HEK293 (cell line): ENCODE results near the gene ARAP1.

ENCODE experiments used
- CTCF ChIA-PET: fragments of 350-600 bp; formaldehyde crosslinking; extraction: SDS; loops from one replicate; lab custom pipeline; 2021; ENCODE audit warnings: antibody characterized with exemption; lab: Yijun Ruan, JAX
- POLR2A ChIA-PET: fragments of 300-600 bp; formaldehyde crosslinking; extraction: SDS; loops from one replicate; lab custom pipeline; 2020; ENCODE audit warnings: antibody characterized with exemption, inconsistent platforms; lab: Yijun Ruan, JAX
- H3K27ac ChIP-seq: fragments of 200-500 bp; sonication (Bioruptor generic); 2 replicates; pipeline ENCODE4 v1.5.1; 2014; ENCODE audit warnings: low read depth, low read length, control low read depth, inconsistent platforms; ENCODE audit errors: extremely low read depth
- H3K36me3 ChIP-seq, 2 experiments: fragments of 200-500 bp in 1 of 2; sonication (Bioruptor generic) in 1 of 2; 1 replicate in 1 of 2; 2 replicates in 1 of 2; pipeline ENCODE4 v1.5.1; 2014 to 2017; ENCODE audit warnings: inconsistent platforms in 2 of 2, low read length in 2 of 2; ENCODE audit not compliant: control insufficient read depth in 2 of 2, insufficient read depth in 1 of 2
- H3K4me1 ChIP-seq: fragments of 200-500 bp; sonication (Bioruptor generic); 2 replicates; pipeline ENCODE4 v1.5.1; 2014; ENCODE audit warnings: mild to moderate bottlenecking, low read length, inconsistent platforms; ENCODE audit not compliant: control insufficient read depth, insufficient read depth
- H3K4me3 ChIP-seq: 2 replicates; pipeline ENCODE4 v1.5.1; 2011; ENCODE audit warnings: low read depth, mild to moderate bottlenecking, control low read depth, low read length, moderate library complexity
- H3K9me3 ChIP-seq: fragments of 200-500 bp; sonication (Bioruptor generic); 2 replicates; pipeline ENCODE4 v1.5.1; 2014; ENCODE audit warnings: low read depth, low read length, inconsistent platforms; ENCODE audit not compliant: control insufficient read depth, insufficient read depth
- KLF1 ChIP-seq: fragments of 450-650 bp; formaldehyde crosslinking; IDR thresholded peaks from 2 replicates; pipeline ENCODE4 v1.5.1; 2016; ENCODE audit warnings: missing biosample characterization, missing genetic modification characterization
- KLF10 ChIP-seq: fragments of 450-650 bp; IDR thresholded peaks from 2 replicates; pipeline ENCODE4 v1.5.1; 2018; ENCODE audit warnings: missing biosample characterization, mild to moderate bottlenecking, missing genetic modification characterization
- PBX3 ChIP-seq: sonication (generic); formaldehyde crosslinking; IDR thresholded peaks from 2 replicates; pipeline ENCODE4 v1.8.1; 2022; ENCODE audit warnings: mild to moderate bottlenecking, moderate library complexity, missing genetic modification reagents
- SCRT2 ChIP-seq: fragments of 450-650 bp; formaldehyde crosslinking; IDR thresholded peaks from 2 replicates; pipeline ENCODE4 v1.5.1; 2016; ENCODE audit warnings: missing biosample characterization, missing genetic modification characterization
- SP3 ChIP-seq: fragments of 450-650 bp; formaldehyde crosslinking; IDR thresholded peaks from 2 replicates; pipeline ENCODE4 v1.5.1; 2016; ENCODE audit warnings: missing biosample characterization, missing genetic modification characterization
- ZNF175 ChIP-seq: fragments of 450-650 bp; formaldehyde crosslinking; IDR thresholded peaks from 2 replicates; pipeline ENCODE4 v1.5.1; 2016; ENCODE audit warnings: missing biosample characterization, missing genetic modification characterization
- ZNF518A ChIP-seq: fragments of 450-650 bp; formaldehyde crosslinking; conservative IDR thresholded peaks from 2 replicates; pipeline ENCODE4 v1.5.1; 2016; ENCODE audit warnings: low read depth, missing biosample characterization, missing genetic modification characterization
- ZNF585B ChIP-seq: fragments of 450-650 bp; formaldehyde crosslinking; IDR thresholded peaks from 2 replicates; pipeline ENCODE4 v1.5.1; 2016; ENCODE audit warnings: missing biosample characterization, missing genetic modification characterization
- ZNF623 ChIP-seq: fragments of 450-650 bp; formaldehyde crosslinking; IDR thresholded peaks from 2 replicates; pipeline ENCODE4 v1.5.1; 2016; ENCODE audit warnings: missing biosample characterization, missing genetic modification characterization
- ZNF768 ChIP-seq: fragments of 450-650 bp; formaldehyde crosslinking; IDR thresholded peaks from 2 replicates; pipeline ENCODE4 v1.5.1; 2018; ENCODE audit warnings: missing biosample characterization, mild to moderate bottlenecking, missing genetic modification characterization
- TF ChIP-seq, protein P1 (sequence below): fragments of 450-650 bp; formaldehyde crosslinking; IDR thresholded peaks from 2 replicates; pipeline ENCODE4 v1.5.1; 2016; ENCODE audit warnings: missing biosample characterization, missing genetic modification characterization, borderline replicate concordance
- TF ChIP-seq, protein P2 (sequence below): fragments of 450-650 bp; formaldehyde crosslinking; IDR thresholded peaks from 2 replicates; pipeline ENCODE4 v1.5.1; 2016; ENCODE audit warnings: missing biosample characterization, missing genetic modification characterization

The ARAP1 gene

DNA sequence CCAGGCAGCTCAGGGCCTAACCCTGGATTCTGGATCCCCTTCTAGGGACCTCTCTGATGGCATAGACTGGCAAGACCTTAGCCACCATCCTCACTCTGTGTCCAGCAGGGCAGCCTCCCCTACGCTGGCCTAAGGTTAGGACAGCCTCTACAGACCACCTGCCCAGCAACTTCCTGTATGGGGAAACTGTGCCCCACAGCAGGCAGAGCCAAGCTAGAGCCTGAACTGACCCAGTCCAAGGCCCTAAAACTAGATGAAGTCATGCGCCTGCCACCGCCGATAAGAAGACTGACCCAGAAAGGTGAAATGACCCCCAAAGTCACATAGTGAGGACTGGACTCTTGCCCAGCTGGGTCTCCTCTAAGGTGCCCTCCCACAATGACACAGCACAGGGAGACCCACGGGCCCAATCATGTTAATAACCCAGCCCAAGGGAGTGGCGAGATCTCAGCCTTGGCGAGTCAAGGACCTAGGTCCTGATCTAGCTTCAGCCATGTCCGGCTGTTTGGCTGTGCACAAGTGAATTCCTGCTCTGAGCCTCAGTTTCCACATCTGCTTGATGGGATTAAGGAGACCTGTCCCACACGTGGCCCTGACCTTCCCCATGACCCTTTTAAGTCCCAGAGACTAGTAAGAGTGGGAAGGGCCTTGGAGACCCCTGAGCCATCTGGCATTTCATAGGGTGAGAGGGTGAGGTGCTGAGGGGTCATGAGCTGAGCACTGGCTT is 24.1 kb upstream of the ARAP1 start (continued):
- TF ChIP-seq ZNF768 (tag by site-specific recombination) (no peak), SCRT2 (tag by site-specific recombination) (no peak), ZNF518A (tag by site-specific recombination) (no peak), KLF10 (tag by site-specific recombination) (no peak), PBX3 (CRISPR knock-in tag) (no peak)
- TF ChIP-seq, all 188 proteins: peak for 0

GRCh38 chr11:72775288-72776110 is 23.3 kb upstream of the ARAP1 start:
- Histone ChIP-seq H3K27ac (no peak overlapping the region), H3K36me3 (peaks cover 0 to 5% of the 10 kb centered on the region in 2 experiments; a peak in 1 of 3 replicates), H3K4me1 (no peaks in the 10 kb centered on the region), H3K4me3 (no peak overlapping the region), H3K9me3 (no peaks in the 10 kb centered on the region)
- POLR2A ChIA-PET, result no interaction called here
- CTCF ChIA-PET, result interaction anchor here (0.6 to 0.8 kb wide), 3 partner anchors 19 to 524 kb away, joined by 4 read pairs; partner anchors contain the start of gene STARD10
- TF ChIP-seq, protein P1, sequence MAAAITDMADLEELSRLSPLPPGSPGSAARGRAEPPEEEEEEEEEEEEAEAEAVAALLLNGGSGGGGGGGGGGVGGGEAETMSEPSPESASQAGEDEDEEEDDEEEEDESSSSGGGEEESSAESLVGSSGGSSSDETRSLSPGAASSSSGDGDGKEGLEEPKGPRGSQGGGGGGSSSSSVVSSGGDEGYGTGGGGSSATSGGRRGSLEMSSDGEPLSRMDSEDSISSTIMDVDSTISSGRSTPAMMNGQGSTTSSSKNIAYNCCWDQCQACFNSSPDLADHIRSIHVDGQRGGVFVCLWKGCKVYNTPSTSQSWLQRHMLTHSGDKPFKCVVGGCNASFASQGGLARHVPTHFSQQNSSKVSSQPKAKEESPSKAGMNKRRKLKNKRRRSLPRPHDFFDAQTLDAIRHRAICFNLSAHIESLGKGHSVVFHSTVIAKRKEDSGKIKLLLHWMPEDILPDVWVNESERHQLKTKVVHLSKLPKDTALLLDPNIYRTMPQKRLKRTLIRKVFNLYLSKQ (tag by site-specific recombination), result no peak
- TF ChIP-seq ZNF623 (tag by site-specific recombination), result peak; percentile 83
- TF ChIP-seq SP3, result no peak
- TF ChIP-seq, all 188 proteins: peak for 1

- TF ChIP-seq, protein P2, sequence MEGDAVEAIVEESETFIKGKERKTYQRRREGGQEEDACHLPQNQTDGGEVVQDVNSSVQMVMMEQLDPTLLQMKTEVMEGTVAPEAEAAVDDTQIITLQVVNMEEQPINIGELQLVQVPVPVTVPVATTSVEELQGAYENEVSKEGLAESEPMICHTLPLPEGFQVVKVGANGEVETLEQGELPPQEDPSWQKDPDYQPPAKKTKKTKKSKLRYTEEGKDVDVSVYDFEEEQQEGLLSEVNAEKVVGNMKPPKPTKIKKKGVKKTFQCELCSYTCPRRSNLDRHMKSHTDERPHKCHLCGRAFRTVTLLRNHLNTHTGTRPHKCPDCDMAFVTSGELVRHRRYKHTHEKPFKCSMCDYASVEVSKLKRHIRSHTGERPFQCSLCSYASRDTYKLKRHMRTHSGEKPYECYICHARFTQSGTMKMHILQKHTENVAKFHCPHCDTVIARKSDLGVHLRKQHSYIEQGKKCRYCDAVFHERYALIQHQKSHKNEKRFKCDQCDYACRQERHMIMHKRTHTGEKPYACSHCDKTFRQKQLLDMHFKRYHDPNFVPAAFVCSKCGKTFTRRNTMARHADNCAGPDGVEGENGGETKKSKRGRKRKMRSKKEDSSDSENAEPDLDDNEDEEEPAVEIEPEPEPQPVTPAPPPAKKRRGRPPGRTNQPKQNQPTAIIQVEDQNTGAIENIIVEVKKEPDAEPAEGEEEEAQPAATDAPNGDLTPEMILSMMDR (tag by site-specific recombination), result no peak
- TF ChIP-seq KLF1 (tag by site-specific recombination), result no peak
- TF ChIP-seq ZNF585B (tag by site-specific recombination), result no peak
- TF ChIP-seq SCRT2 (tag by site-specific recombination), result peak; percentile 71
- no peak for TF ChIP-seq ZNF175 (tag by site-specific recombination)
- Histone ChIP-seq H3K4me1 (no peaks in the 10 kb centered on the region), H3K36me3 (peaks cover 0 to under 1% of the 10 kb centered on the region in 2 experiments; a peak in 1 of 3 replicates), H3K9me3 (no peaks in the 10 kb centered on the region), H3K27ac (no peak overlapping the region), H3K4me3 (no peak overlapping the region)
- ChIA-PET CTCF (interaction anchor here (0.6 to 0.8 kb wide), 2 partner anchors 20 to 511 kb away, joined by 4 read pairs; partner anchors contain the start of gene STARD10), POLR2A (no interaction called here)
These were observed 22.3 kb upstream of the ARAP1 start for GRCh38 chr11:72774499-72774898.
